ENCODE measurements around the gene OR5D18. TPM values are rescaled to one million over a fixed set of nuclear protein-coding genes. Genes with fewer than 3 reads are reported as not detected.
"Not testable (repeated sequence)": the region's sequence is repeated elsewhere in the genome, so short reads cannot be mapped to it uniquely, and the experiment has no call there.

The OR5D18 gene
- total RNA-seq, 1 donor from 2014 or later: not detected

- DNase-seq (ENCODE audit: low read depth): no peak
- TF ChIP-seq CTCF (IDR thresholded peaks at IDR 0.05; ENCODE audit: insufficient read depth, low read length, poor library complexity, severe bottlenecking): no peak
- Histone ChIP-seq H3K4me3 (ENCODE audit: low read depth, low read length) (no peak overlapping the region), H3K36me3 (ENCODE audit: control insufficient read depth, insufficient read depth, low read length) (no peaks in the 10 kb centered on the region), H3K27me3 (ENCODE audit: control insufficient read depth, insufficient read depth, low read length) (no peaks in the 10 kb centered on the region)
Observed at GRCh38 chr11:55854704-55855103, 35.3 kb downstream of the OR5D18 start.

DNA sequence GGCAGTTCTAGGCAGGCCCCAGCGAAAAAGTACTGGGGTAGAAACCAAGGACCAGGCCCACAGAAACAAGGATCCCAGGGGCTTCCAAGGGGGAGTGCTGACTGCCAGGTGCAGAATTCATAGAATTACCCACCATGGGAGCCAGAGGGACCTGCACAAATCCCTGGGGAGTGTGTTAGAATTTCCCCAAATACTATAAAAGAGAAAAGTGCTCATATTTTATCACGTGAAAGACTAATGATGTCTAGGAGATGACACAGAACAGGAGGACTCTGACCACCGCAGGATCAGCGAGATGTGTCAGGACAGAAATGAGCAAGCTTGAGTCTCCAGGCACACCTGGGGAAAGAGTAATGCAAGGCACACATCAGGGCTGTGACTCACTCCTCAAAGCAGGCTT, 47.9 kb downstream of the OR5D18 start:
- not testable (repeated sequence) for H3K4me3 ChIP-seq (ENCODE audit: low read depth, low read length); DNase-seq (ENCODE audit: low read depth); H3K27me3 ChIP-seq (ENCODE audit: control insufficient read depth, insufficient read depth, low read length); H3K36me3 ChIP-seq (ENCODE audit: control insufficient read depth, insufficient read depth, low read length)

Other genes starting within 250 kb of the OR5D18 start
- not detected in 2 replicates for gene OR4C16, start 247.5 kb upstream of the OR5D18 start, total RNA-seq
- gene OR4C11, start 212.0 kb upstream of the OR5D18 start, total RNA-seq: not detected in 2 replicates
- not detected in 2 replicates for gene OR4P4, start 184.5 kb upstream of the OR5D18 start, total RNA-seq
- gene OR4S2, start 171.3 kb upstream of the OR5D18 start, total RNA-seq: not detected in 2 replicates
- gene OR4C6, start 157.4 kb upstream of the OR5D18 start, total RNA-seq: not detected in 2 replicates
- not detected in 2 replicates for gene OR5D13, start 46.2 kb upstream of the OR5D18 start, total RNA-seq
- gene OR5D14, start 24.1 kb upstream of the OR5D18 start, total RNA-seq: not detected in 2 replicates
- not detected in 2 replicates for gene OR5L1, start 8.3 kb upstream of the OR5D18 start, total RNA-seq
- gene OR5L2, start 7.6 kb downstream of the OR5D18 start, total RNA-seq: not detected in 2 replicates
- not detected in 2 replicates for gene OR5D16, start 19.1 kb downstream of the OR5D18 start, total RNA-seq
- gene TRIM51, start 63.7 kb downstream of the OR5D18 start, total RNA-seq: not detected in 2 replicates
- not detected in 2 replicates for gene OR5W2, start 95.0 kb downstream of the OR5D18 start, total RNA-seq
- gene OR5I1, start 116.8 kb downstream of the OR5D18 start, total RNA-seq: not detected in 2 replicates
- gene OR10AG1, start 150.3 kb downstream of the OR5D18 start, total RNA-seq: not detected in 2 replicates
- not detected in 2 replicates for gene OR5F1, start 175.0 kb downstream of the OR5D18 start, total RNA-seq
- not detected in 2 replicates for gene OR5AS1, start 208.0 kb downstream of the OR5D18 start, total RNA-seq